ENCODE measurements around the gene HEATR5A. TPM values are rescaled to one million over a fixed set of nuclear protein-coding genes. Genes with fewer than 3 reads are reported as not detected.
"Not testable (repeated sequence)": the region's sequence is repeated elsewhere in the genome, so short reads cannot be mapped to it uniquely, and the experiment has no call there.

The HEATR5A gene
- total RNA-seq (ENCODE audit: unreplicated experiment) = 14.1 TPM
- long read RNA-seq, partial matches to known transcripts = 1 of 2 reads
- long read RNA-seq, other reads (novel, unspliced or antisense) = 0 of 2 reads

DNA sequence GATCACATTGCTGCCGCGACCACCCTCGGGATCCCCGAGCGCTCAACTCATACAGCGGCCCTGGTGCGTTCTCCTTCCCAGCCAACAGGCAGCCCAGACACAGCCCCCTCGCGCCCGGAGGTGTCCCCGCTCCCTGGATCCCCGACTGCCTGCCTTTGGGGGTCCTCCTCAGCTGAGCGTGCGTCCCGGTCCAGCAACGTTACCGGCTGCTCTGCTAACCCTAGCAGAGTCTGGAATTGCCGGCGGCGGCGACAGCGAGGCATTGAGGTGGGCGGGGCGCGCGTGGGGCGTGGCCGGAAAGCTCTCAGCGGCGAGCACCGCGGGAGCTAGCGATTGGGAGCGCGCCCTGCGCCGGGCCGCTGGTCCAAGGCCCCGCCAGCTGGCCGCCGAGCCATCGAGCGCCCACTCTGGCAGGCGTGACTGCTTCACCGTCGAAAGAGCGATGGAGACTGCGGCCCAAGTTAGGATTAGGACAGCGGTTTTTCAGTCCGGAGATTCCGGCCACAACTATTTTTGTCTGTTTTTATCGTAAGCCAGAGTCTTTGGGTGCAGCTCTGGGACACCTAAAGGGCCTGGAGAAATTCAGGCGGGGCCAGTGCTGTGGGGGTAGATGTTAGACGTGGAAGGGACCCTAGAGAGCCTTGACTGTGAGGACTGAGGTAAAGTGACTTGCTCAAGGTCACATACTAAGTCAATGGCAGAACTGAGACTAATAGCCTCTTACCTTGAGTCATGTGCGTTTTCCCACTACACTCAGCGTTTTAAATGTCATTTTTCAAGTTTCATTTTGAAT is at the start of gene HEATR5A:
Gene HEATR5A (minus strand): TSS at position 232 of the 793 bp plus-strand sequence. CDS start 17,575 bp downstream, outside the sequence.
- peaks cover 5% of the 10 kb centered on the region for H3K4me1 Mint-ChIP-seq (ENCODE audit: low read depth, unreplicated experiment)
- TF ChIP-seq, protein P1, sequence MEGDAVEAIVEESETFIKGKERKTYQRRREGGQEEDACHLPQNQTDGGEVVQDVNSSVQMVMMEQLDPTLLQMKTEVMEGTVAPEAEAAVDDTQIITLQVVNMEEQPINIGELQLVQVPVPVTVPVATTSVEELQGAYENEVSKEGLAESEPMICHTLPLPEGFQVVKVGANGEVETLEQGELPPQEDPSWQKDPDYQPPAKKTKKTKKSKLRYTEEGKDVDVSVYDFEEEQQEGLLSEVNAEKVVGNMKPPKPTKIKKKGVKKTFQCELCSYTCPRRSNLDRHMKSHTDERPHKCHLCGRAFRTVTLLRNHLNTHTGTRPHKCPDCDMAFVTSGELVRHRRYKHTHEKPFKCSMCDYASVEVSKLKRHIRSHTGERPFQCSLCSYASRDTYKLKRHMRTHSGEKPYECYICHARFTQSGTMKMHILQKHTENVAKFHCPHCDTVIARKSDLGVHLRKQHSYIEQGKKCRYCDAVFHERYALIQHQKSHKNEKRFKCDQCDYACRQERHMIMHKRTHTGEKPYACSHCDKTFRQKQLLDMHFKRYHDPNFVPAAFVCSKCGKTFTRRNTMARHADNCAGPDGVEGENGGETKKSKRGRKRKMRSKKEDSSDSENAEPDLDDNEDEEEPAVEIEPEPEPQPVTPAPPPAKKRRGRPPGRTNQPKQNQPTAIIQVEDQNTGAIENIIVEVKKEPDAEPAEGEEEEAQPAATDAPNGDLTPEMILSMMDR (IDR thresholded peaks at IDR 0.05; ENCODE audit: partially characterized antibody, unreplicated experiment) = no peak
- H3K27me3 Mint-ChIP-seq (ENCODE audit: unreplicated experiment) = no peaks in the 10 kb centered on the region
- H3K4me3 Mint-ChIP-seq (ENCODE audit: unreplicated experiment) = peak within 1 kb of the TSS; percentile 91
- H3K36me3 Mint-ChIP-seq (ENCODE audit: unreplicated experiment) = no peaks in the 10 kb centered on the region
- peak; percentile 99 for DNase-seq
- H3K27ac Mint-ChIP-seq (ENCODE audit: unreplicated experiment) = peak within 1 kb of the TSS; percentile 64
- H3K9me3 Mint-ChIP-seq (ENCODE audit: unreplicated experiment) = no peaks in the 10 kb centered on the region

DNA sequence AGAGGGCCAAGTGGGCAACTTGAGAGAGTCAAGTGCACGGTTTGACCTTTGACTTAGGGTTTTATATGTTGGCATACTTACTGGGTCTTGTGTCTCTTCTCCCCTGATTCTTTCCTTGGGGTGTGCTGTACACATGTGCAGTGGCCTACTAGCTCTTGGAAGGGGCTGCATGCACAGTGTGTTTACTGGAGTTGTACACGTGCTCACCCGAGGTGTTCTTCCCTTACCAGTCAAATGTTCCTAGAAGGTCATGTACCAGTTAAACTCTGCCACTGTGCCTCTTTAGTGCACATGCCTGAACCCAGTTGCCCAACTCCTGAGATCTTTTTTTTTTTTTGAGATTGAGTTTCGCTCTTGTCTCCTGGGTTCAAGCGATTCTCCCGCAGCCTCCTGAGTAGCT is 46.2 kb upstream of the HEATR5A start:
- Mint-ChIP-seq H3K36me3 (ENCODE audit: unreplicated experiment) (no peaks in the 10 kb centered on the region), H3K27me3 (ENCODE audit: unreplicated experiment) (no peaks in the 10 kb centered on the region), H3K9me3 (ENCODE audit: unreplicated experiment) (no peaks in the 10 kb centered on the region), H3K27ac (ENCODE audit: unreplicated experiment) (no peak overlapping the region), H3K4me1 (ENCODE audit: low read depth, unreplicated experiment) (no peaks in the 10 kb centered on the region), H3K4me3 (ENCODE audit: unreplicated experiment) (no peak overlapping the region)
- TF ChIP-seq, protein P1 (IDR thresholded peaks at IDR 0.05; ENCODE audit: partially characterized antibody, unreplicated experiment) = no peak
- no peak for DNase-seq

DNA sequence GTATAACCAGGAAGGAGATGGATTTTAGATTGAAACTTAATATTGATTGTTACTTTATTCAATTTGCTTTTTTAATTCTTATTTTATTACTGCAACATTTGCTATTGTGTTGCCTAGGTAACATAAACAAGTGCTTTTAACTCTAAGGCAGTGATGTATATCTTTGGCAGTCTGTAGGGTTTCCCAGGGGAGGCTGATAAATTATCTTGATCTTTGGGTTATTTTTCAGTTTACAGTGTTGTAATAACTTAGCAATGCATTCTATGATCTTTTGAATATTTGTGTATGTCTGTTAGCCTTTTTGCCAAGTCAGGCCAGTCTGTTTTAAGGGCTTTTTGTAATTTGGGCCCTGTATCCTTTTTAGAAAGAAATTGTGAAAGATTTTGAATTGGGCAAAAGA is 44.8 kb upstream of the HEATR5A start:
- DNase-seq = no peak
- Mint-ChIP-seq H3K4me1 (ENCODE audit: low read depth, unreplicated experiment) (no peaks in the 10 kb centered on the region), H3K9me3 (ENCODE audit: unreplicated experiment) (no peaks in the 10 kb centered on the region), H3K27ac (ENCODE audit: unreplicated experiment) (no peak overlapping the region), H3K36me3 (ENCODE audit: unreplicated experiment) (no peaks in the 10 kb centered on the region), H3K27me3 (ENCODE audit: unreplicated experiment) (no peaks in the 10 kb centered on the region), H3K4me3 (ENCODE audit: unreplicated experiment) (no peak overlapping the region)
- TF ChIP-seq, protein P1 (IDR thresholded peaks at IDR 0.05; ENCODE audit: partially characterized antibody, unreplicated experiment) = no peak

DNA sequence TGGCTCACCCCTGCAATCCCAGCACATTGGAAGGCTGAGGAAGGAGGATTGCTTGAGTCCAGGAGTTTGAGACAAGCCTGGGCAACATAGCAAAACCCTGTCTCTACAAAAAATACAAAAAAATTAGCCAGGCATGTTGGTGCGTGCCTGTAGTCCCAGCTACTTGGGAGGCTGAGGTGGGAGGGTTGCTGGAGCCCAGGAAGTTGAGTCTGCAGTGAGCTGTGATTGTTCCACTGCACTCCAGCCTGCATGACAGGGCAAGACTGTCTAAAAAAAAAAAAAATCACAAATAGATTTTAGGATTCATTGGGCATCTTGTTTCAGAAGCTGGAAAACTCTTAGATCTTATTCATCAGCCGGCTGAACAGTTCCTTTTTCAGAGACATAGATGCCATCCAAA is 42.1 kb upstream of the HEATR5A start:
- not testable (repeated sequence) for H3K27me3 Mint-ChIP-seq (ENCODE audit: unreplicated experiment); H3K4me1 Mint-ChIP-seq (ENCODE audit: low read depth, unreplicated experiment); DNase-seq; H3K36me3 Mint-ChIP-seq (ENCODE audit: unreplicated experiment); H3K27ac Mint-ChIP-seq (ENCODE audit: unreplicated experiment); H3K9me3 Mint-ChIP-seq (ENCODE audit: unreplicated experiment); H3K4me3 Mint-ChIP-seq (ENCODE audit: unreplicated experiment)

DNA sequence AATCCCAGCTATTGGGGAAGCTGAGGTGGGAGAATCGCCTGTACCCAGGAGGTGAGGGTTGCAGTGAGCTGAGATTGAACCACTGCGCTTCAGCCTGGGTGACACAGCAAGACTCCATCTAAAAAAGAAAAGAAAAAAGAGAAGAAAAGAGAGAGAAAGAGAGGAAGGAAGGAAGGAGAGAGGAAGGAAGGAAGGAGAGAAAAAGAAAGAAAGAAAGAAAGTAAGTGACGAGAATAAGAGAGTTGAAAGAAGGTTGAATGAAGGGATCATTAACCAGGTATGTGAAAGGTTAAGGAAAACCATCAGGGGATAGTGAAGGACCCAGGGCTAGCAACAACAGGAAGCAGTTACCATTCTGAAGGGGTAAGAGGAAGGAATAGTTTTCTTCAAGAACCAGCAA is 41.2 kb upstream of the HEATR5A start:
- no peaks in the 10 kb centered on the region for H3K36me3 Mint-ChIP-seq (ENCODE audit: unreplicated experiment)
- no peak for DNase-seq
- TF ChIP-seq, protein P1 (IDR thresholded peaks at IDR 0.05; ENCODE audit: partially characterized antibody, unreplicated experiment) = no peak
- H3K9me3 Mint-ChIP-seq (ENCODE audit: unreplicated experiment) = peaks cover 1% of the 10 kb centered on the region
- H3K27ac Mint-ChIP-seq (ENCODE audit: unreplicated experiment) = no peak overlapping the region
- peaks cover 2% of the 10 kb centered on the region for H3K27me3 Mint-ChIP-seq (ENCODE audit: unreplicated experiment)
- peaks cover 11% of the 10 kb centered on the region for H3K4me1 Mint-ChIP-seq (ENCODE audit: low read depth, unreplicated experiment)
- H3K4me3 Mint-ChIP-seq (ENCODE audit: unreplicated experiment) = no peak overlapping the region

Measured in glutamatergic neuron (in vitro differentiated cells).